ENCODE data around the gene ZBTB6.

- TF ChIP-seq, protein P1, sequence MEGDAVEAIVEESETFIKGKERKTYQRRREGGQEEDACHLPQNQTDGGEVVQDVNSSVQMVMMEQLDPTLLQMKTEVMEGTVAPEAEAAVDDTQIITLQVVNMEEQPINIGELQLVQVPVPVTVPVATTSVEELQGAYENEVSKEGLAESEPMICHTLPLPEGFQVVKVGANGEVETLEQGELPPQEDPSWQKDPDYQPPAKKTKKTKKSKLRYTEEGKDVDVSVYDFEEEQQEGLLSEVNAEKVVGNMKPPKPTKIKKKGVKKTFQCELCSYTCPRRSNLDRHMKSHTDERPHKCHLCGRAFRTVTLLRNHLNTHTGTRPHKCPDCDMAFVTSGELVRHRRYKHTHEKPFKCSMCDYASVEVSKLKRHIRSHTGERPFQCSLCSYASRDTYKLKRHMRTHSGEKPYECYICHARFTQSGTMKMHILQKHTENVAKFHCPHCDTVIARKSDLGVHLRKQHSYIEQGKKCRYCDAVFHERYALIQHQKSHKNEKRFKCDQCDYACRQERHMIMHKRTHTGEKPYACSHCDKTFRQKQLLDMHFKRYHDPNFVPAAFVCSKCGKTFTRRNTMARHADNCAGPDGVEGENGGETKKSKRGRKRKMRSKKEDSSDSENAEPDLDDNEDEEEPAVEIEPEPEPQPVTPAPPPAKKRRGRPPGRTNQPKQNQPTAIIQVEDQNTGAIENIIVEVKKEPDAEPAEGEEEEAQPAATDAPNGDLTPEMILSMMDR (IDR thresholded peaks at IDR 0.05 in 8 of 11, conservative IDR thresholded peaks at IDR 0.05 in 3 of 11) = no peak
- no peak for TF ChIP-seq POLR2A (IDR thresholded peaks at IDR 0.05)
These were observed 30.0 kb downstream of the ZBTB6 start for GRCh38 chr9:122883125-122883524.
